ENCODE measurements around the gene C1orf53. TPM values are rescaled to one million over a fixed set of nuclear protein-coding genes. Genes with fewer than 3 reads are reported as not detected.
A peak's percentile ranks its signal among the peaks of the same experiment; 100 is the strongest.

Gene C1orf53
- total RNA-seq, 2 donors from 2014 or later = 1.7 to 3.5 TPM

- Histone ChIP-seq H3K27ac (ENCODE audit: low read depth, low read length) (no peak overlapping the region), H3K9me3 (ENCODE audit: control insufficient read depth, low read length) (no peaks in the 10 kb centered on the region), H3K36me3 (ENCODE audit: control insufficient read depth, insufficient read depth, low read length) (no peaks in the 10 kb centered on the region), H3K9ac (ENCODE audit: extremely low read depth, low read length, poor library complexity, severe bottlenecking) (no peak overlapping the region), H3K4me1 (ENCODE audit: control insufficient read depth, insufficient read depth, low read length) (peaks cover 6% of the 10 kb centered on the region), H3K4me3 (ENCODE audit: low read length) (peak overlapping the region; percentile 74), H3K27me3 (ENCODE audit: control insufficient read depth, insufficient read depth, low read length, poor library complexity, severe bottlenecking) (peaks cover 100% of the 10 kb centered on the region)
- no peak for TF ChIP-seq CTCF (conservative IDR thresholded peaks at IDR 0.05)
- Mint-ChIP-seq H3K36me3 (ENCODE audit: low read depth) (no peaks in the 10 kb centered on the region), H3K9me3 (no peaks in the 10 kb centered on the region), H3K4me3 (peak overlapping the region; percentile 44), H3K27me3 (ENCODE audit: insufficient read depth) (peaks cover 100% of the 10 kb centered on the region), H3K4me1 (peaks cover 46% of the 10 kb centered on the region), H3K27ac (no peak overlapping the region)
- 0% methylated on average over 9 to 47 of the region's 47 CpGs for WGBS, 2 experiments (ENCODE audit: insufficient coverage in 1 of 2, insufficient read length in 1 of 2)
- peak; percentile 85 for DNase-seq
Measured at GRCh38 chr1:197911111-197911856, 8.9 kb downstream of the C1orf53 start.

- peak; percentile 78 for DNase-seq
- Histone ChIP-seq H3K9me3 (ENCODE audit: control insufficient read depth, low read length) (no peaks in the 10 kb centered on the region), H3K4me3 (ENCODE audit: low read length) (peak overlapping the region; percentile 74), H3K4me1 (ENCODE audit: control insufficient read depth, insufficient read depth, low read length) (peaks cover 6% of the 10 kb centered on the region), H3K27ac (ENCODE audit: low read depth, low read length) (no peak overlapping the region), H3K36me3 (ENCODE audit: control insufficient read depth, insufficient read depth, low read length) (no peaks in the 10 kb centered on the region), H3K9ac (ENCODE audit: extremely low read depth, low read length, poor library complexity, severe bottlenecking) (no peak overlapping the region), H3K27me3 (ENCODE audit: control insufficient read depth, insufficient read depth, low read length, poor library complexity, severe bottlenecking) (peaks cover 100% of the 10 kb centered on the region)
- 0 to 1% methylated on average over 14 to 43 of the region's 46 CpGs for WGBS, 2 experiments (ENCODE audit: insufficient coverage in 1 of 2, insufficient read length in 1 of 2)
- Mint-ChIP-seq H3K36me3 (ENCODE audit: low read depth) (no peaks in the 10 kb centered on the region), H3K4me3 (peak overlapping the region; percentile 44), H3K27me3 (ENCODE audit: insufficient read depth) (peaks cover 100% of the 10 kb centered on the region), H3K27ac (no peak overlapping the region), H3K4me1 (peaks cover 54% of the 10 kb centered on the region), H3K9me3 (no peaks in the 10 kb centered on the region)
- no peak for TF ChIP-seq CTCF (conservative IDR thresholded peaks at IDR 0.05)
Measured at GRCh38 chr1:197911857-197912696, 9.6 kb downstream of the C1orf53 start.

GRCh38 chr1:197912739-197913494, 10.5 kb downstream of the C1orf53 start:
- no peaks in the 10 kb centered on the region for H3K36me3 Mint-ChIP-seq (ENCODE audit: low read depth)
- 3 to 4% methylated on average over 12 to 32 of the region's 32 CpGs for WGBS, 2 experiments (ENCODE audit: insufficient coverage in 1 of 2, insufficient read length in 1 of 2)
- H3K36me3 ChIP-seq (ENCODE audit: control insufficient read depth, insufficient read depth, low read length) = no peaks in the 10 kb centered on the region
- no peak overlapping the region for H3K27ac ChIP-seq (ENCODE audit: low read depth, low read length)
- no peak for TF ChIP-seq CTCF (conservative IDR thresholded peaks at IDR 0.05)
- peak overlapping the region; percentile 74 for H3K4me3 ChIP-seq (ENCODE audit: low read length)
- peaks cover 100% of the 10 kb centered on the region for H3K27me3 ChIP-seq (ENCODE audit: control insufficient read depth, insufficient read depth, low read length, poor library complexity, severe bottlenecking)
- H3K4me1 Mint-ChIP-seq = peaks cover 61% of the 10 kb centered on the region
- H3K4me1 ChIP-seq (ENCODE audit: control insufficient read depth, insufficient read depth, low read length) = peaks cover 6% of the 10 kb centered on the region
- peaks cover 100% of the 10 kb centered on the region for H3K27me3 Mint-ChIP-seq (ENCODE audit: insufficient read depth)
- H3K4me3 Mint-ChIP-seq = peak overlapping the region; percentile 44
- H3K27ac Mint-ChIP-seq = no peak overlapping the region
- H3K9ac ChIP-seq (ENCODE audit: extremely low read depth, low read length, poor library complexity, severe bottlenecking) = no peak overlapping the region
- peak; percentile 66 for DNase-seq
- H3K9me3 ChIP-seq (ENCODE audit: control insufficient read depth, low read length) = no peaks in the 10 kb centered on the region
- no peaks in the 10 kb centered on the region for H3K9me3 Mint-ChIP-seq

Data from endodermal cell (in vitro differentiated cells).